ENCODE results near the gene DUSP6. TPM values are rescaled to one million over a fixed set of nuclear protein-coding genes. Genes with fewer than 3 reads are reported as not detected.

The DUSP6 gene
- total RNA-seq, 1 donor from 2014 or later: 80.1 TPM

GRCh38 chr12:89384807-89385206, 32.5 kb upstream of the DUSP6 start:
- H3K4me3 Mint-ChIP-seq (ENCODE audit: low read depth): no peak overlapping the region
- DNase-seq (ENCODE audit: low spot score, unreplicated experiment): no peak
- H3K27ac Mint-ChIP-seq: no peak overlapping the region
- H3K27me3 Mint-ChIP-seq: no peaks in the 10 kb centered on the region
- H3K9me3 Mint-ChIP-seq (ENCODE audit: low read depth): no peaks in the 10 kb centered on the region
- no peak for TF ChIP-seq CTCF (IDR thresholded peaks at IDR 0.05; ENCODE audit: unreplicated experiment)
- peaks cover 50% of the 10 kb centered on the region for H3K4me1 Mint-ChIP-seq (ENCODE audit: low read depth)
- no peaks in the 10 kb centered on the region for H3K36me3 Mint-ChIP-seq (ENCODE audit: insufficient read depth)

- Mint-ChIP-seq H3K9me3 (ENCODE audit: low read depth) (no peaks in the 10 kb centered on the region), H3K27me3 (no peaks in the 10 kb centered on the region), H3K36me3 (ENCODE audit: insufficient read depth) (no peaks in the 10 kb centered on the region), H3K4me1 (ENCODE audit: low read depth) (peaks cover 53% of the 10 kb centered on the region), H3K27ac (peak overlapping the region; percentile 83), H3K4me3 (ENCODE audit: low read depth) (no peak overlapping the region)
- no peak for TF ChIP-seq CTCF (IDR thresholded peaks at IDR 0.05; ENCODE audit: unreplicated experiment)
- no peak for DNase-seq (ENCODE audit: low spot score, unreplicated experiment)
Observed at GRCh38 chr12:89384050-89384758, 31.9 kb upstream of the DUSP6 start.

GRCh38 chr12:89383235-89384049, 31.1 kb upstream of the DUSP6 start:
- H3K4me3 Mint-ChIP-seq (ENCODE audit: low read depth): peak overlapping the region; percentile 14
- no peak for TF ChIP-seq CTCF (IDR thresholded peaks at IDR 0.05; ENCODE audit: unreplicated experiment)
- no peak for DNase-seq (ENCODE audit: low spot score, unreplicated experiment)

GRCh38 chr12:89382328-89382727, 30.0 kb upstream of the DUSP6 start:
- H3K4me3 Mint-ChIP-seq (ENCODE audit: low read depth): no peak overlapping the region
- H3K27ac Mint-ChIP-seq: no peak overlapping the region
- peaks cover 62% of the 10 kb centered on the region for H3K4me1 Mint-ChIP-seq (ENCODE audit: low read depth)
- peaks cover 4% of the 10 kb centered on the region for H3K36me3 Mint-ChIP-seq (ENCODE audit: insufficient read depth)
- TF ChIP-seq CTCF (IDR thresholded peaks at IDR 0.05; ENCODE audit: unreplicated experiment): no peak
- DNase-seq (ENCODE audit: low spot score, unreplicated experiment): no peak
- H3K27me3 Mint-ChIP-seq: no peaks in the 10 kb centered on the region
- peaks cover 6% of the 10 kb centered on the region for H3K9me3 Mint-ChIP-seq (ENCODE audit: low read depth)

More at GRCh38 chr12:89383235-89384049, 31.1 kb upstream of the DUSP6 start:
- Mint-ChIP-seq H3K4me1 (ENCODE audit: low read depth) (peaks cover 57% of the 10 kb centered on the region), H3K27me3 (no peaks in the 10 kb centered on the region), H3K9me3 (ENCODE audit: low read depth) (no peaks in the 10 kb centered on the region), H3K27ac (peak overlapping the region; percentile 83), H3K36me3 (ENCODE audit: insufficient read depth) (no peaks in the 10 kb centered on the region)

- Mint-ChIP-seq H3K4me1 (ENCODE audit: low read depth) (peaks cover 48% of the 10 kb centered on the region), H3K9me3 (ENCODE audit: low read depth) (peaks cover 6% of the 10 kb centered on the region), H3K27ac (peak overlapping the region; percentile 91), H3K27me3 (no peaks in the 10 kb centered on the region), H3K4me3 (ENCODE audit: low read depth) (peak overlapping the region; percentile 23), H3K36me3 (ENCODE audit: insufficient read depth) (peaks cover 6% of the 10 kb centered on the region)
- no peak for DNase-seq (ENCODE audit: low spot score, unreplicated experiment)
- TF ChIP-seq CTCF (IDR thresholded peaks at IDR 0.05; ENCODE audit: unreplicated experiment): no peak
Observed at GRCh38 chr12:89379839-89380467, 27.7 kb upstream of the DUSP6 start.

Measured in progenitor cell of endocrine pancreas (in vitro differentiated cells).